Body of pancreas (tissue), 4 donors: ENCODE measurements around the gene CERK.

Experiments used
- POLR2A ChIP-seq, 3 donors: fragments of 450-650 bp; IDR thresholded peaks; one replicate each; pipeline ENCODE4 v1.6.1; 2016; ENCODE audit warnings: antibody characterized with exemption in 3 of 3, mild to moderate bottlenecking in 2 of 3
- TF ChIP-seq, protein P1 (sequence below), 7 experiments: fragments of 450-650 bp in 4 of 7; fragments of 200-600 bp in 3 of 7; sonication (generic) in 3 of 7; IDR thresholded peaks; one replicate each; pipeline ENCODE4 v1.5.1; 2016 to 2019; ENCODE audit warnings: antibody characterized with exemption in 7 of 7

DNA sequence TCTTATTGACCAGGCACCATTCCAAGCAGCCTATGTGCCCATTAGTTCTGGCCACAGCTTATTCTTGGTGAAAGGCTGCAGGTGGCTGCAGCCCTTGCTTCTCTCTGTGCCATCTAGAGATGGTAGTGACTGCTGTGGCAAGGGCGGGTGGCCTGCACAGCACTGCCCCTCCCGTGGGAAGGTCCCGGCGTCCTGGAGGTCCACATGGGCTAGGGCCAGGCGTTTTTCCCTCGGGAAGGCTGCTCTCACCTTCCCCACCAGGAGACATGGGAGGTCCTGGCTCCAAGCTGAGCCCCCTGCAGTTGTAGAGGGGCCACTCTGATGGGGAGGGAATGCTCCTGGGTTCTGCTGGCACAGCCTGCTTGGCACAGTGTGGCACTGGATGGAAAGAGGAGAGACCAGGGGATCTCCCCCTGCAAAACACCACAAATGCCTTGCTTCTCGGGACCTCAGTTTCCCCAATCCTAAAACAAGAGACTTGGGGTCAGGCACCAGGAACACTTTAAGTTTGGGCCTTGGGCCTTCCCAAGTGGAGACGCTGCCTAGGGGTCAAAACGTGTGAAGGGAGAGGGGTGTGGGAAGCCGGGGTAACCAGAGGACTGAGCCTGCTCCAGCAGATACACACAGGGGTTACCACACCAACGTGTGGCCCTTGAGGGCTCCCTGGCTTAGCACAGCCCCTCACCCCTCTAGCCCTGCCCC is 14.4 kb upstream of the CERK start:
- TF ChIP-seq, protein P1, sequence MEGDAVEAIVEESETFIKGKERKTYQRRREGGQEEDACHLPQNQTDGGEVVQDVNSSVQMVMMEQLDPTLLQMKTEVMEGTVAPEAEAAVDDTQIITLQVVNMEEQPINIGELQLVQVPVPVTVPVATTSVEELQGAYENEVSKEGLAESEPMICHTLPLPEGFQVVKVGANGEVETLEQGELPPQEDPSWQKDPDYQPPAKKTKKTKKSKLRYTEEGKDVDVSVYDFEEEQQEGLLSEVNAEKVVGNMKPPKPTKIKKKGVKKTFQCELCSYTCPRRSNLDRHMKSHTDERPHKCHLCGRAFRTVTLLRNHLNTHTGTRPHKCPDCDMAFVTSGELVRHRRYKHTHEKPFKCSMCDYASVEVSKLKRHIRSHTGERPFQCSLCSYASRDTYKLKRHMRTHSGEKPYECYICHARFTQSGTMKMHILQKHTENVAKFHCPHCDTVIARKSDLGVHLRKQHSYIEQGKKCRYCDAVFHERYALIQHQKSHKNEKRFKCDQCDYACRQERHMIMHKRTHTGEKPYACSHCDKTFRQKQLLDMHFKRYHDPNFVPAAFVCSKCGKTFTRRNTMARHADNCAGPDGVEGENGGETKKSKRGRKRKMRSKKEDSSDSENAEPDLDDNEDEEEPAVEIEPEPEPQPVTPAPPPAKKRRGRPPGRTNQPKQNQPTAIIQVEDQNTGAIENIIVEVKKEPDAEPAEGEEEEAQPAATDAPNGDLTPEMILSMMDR (IDR thresholded peaks at IDR 0.05) = no peak
- no peak for TF ChIP-seq POLR2A (IDR thresholded peaks at IDR 0.05)
